K562 (cell line): ENCODE measurements around the gene EVPL. TPM values are rescaled to one million over a fixed set of nuclear protein-coding genes. Genes with fewer than 3 reads are reported as not detected.
"Not testable (repeated sequence)": the region's sequence is repeated elsewhere in the genome, so short reads cannot be mapped to it uniquely, and the experiment has no call there.

Experiments
- ATAC-seq: fragments of 200-7000 bp; cut with Tn5 transposase; 3 replicates; pipeline ENCODE4 v1.9.1; 2020; ENCODE audit warnings: moderate library complexity
- BruUV-seq: library from RNA; stranded (reverse); fragments of 400-500 nt; replicated peaks from 2 replicates; lab custom pipeline; 2021; lab: Mats Ljungman, UMichigan
- CTCF ChIA-PET: fragments of 300-600 bp; formaldehyde crosslinking; extraction: SDS; loops from one replicate; lab custom pipeline; 2021; ENCODE audit warnings: low intra/inter-chr PET ratio; lab: Yijun Ruan, JAX
- POLR2A ChIA-PET: fragments of 300-600, 350-650 bp; sonication (Branson Sonifier 250); formaldehyde crosslinking; extraction: SDS; loops from one replicate; lab custom pipeline; 2021; ENCODE audit warnings: antibody characterized with exemption, inconsistent platforms; lab: Yijun Ruan, JAX
- DNase-seq, 4 experiments: peaks; one replicate each; pipeline versions ENCODE4 v3.0.0 to v3.0.0-alpha.2; 2011 to 2018; ENCODE audit warnings: low spot score in 3 of 4, mixed read lengths in 3 of 4; ENCODE audit errors: extremely low read depth in 1 of 4
- FAIRE-seq: peaks from 2 replicates; lab custom pipeline; 2011; peaks lifted over from hg19 to GRCh38; lab: Jason Lieb, UNC
- H2AFZ ChIP-seq: 2 replicates; pipeline ENCODE4 v1.6.0; 2011; ENCODE audit warnings: low read depth, low read length, control low read depth, inconsistent platforms
- H3K27ac ChIP-seq: fragments of 200-600 bp; 3 replicates; pipeline ENCODE4 v1.8.0; 2011; ENCODE audit warnings: low read depth, mild to moderate bottlenecking, control low read depth, inconsistent platforms, low read length, moderate library complexity, mixed read lengths; ENCODE audit errors: extremely low read depth
- H3K27me3 ChIP-seq, 2 experiments: fragments of 300-600 bp in 1 of 2; 2 replicates in 1 of 2; 3 replicates in 1 of 2; pipeline versions ENCODE4 v1.6.0 to v1.8.0; 2011; ENCODE audit warnings: inconsistent platforms in 2 of 2, low read length in 2 of 2, mild to moderate bottlenecking in 1 of 2, mixed read lengths in 1 of 2, moderate library complexity in 1 of 2; ENCODE audit not compliant: control insufficient read depth in 2 of 2, insufficient read depth in 2 of 2
- H3K36me3 ChIP-seq: fragments of 300-600 bp; 3 replicates; pipeline ENCODE4 v1.8.0; 2011; ENCODE audit warnings: mild to moderate bottlenecking, low read length, inconsistent platforms; ENCODE audit not compliant: control insufficient read depth, insufficient read depth
- H3K4me1 ChIP-seq, 2 experiments: fragments of 200-600 bp in 1 of 2; replicated peaks in 1 of 2; 2 replicates in 1 of 2; 3 replicates in 1 of 2; pipeline versions ENCODE4 v1.5.1 to v1.8.0; 2011; ENCODE audit warnings: inconsistent platforms in 2 of 2, low read length in 2 of 2, mild to moderate bottlenecking in 1 of 2, mixed read lengths in 1 of 2, moderate library complexity in 1 of 2; ENCODE audit not compliant: control insufficient read depth in 2 of 2, insufficient read depth in 2 of 2
- H3K4me2 ChIP-seq: 2 replicates; pipeline ENCODE4 v1.6.1; 2011; ENCODE audit warnings: low read length, control low read depth, inconsistent platforms, mixed read lengths; ENCODE audit not compliant: insufficient read depth
- H3K4me3 ChIP-seq: fragments of 200-600 bp; sonication (generic), shearing (Covaris generic); 2 replicates; pipeline ENCODE4 v1.5.1; 2016; ENCODE audit warnings: control low read depth, inconsistent platforms
- H3K79me2 ChIP-seq: fragments of 200-600 bp; 3 replicates; pipeline ENCODE4 v1.8.0; 2011; ENCODE audit warnings: low read length, inconsistent platforms; ENCODE audit not compliant: control insufficient read depth, insufficient read depth
- H3K9ac ChIP-seq, 2 experiments: 2 replicates each; pipeline versions ENCODE4 v1.6.0 to v1.6.1; 2011; ENCODE audit warnings: low read depth in 2 of 2, low read length in 2 of 2, control low read depth in 1 of 2, inconsistent platforms in 1 of 2, mild to moderate bottlenecking in 1 of 2, mixed read lengths in 1 of 2; ENCODE audit not compliant: insufficient read depth in 1 of 2
- H3K9me1 ChIP-seq: one replicate; pipeline ENCODE4 v1.6.0; 2011; ENCODE audit warnings: inconsistent platforms, mild to moderate bottlenecking, low read length, moderate library complexity; ENCODE audit not compliant: control insufficient read depth, insufficient read depth
- H3K9me3 ChIP-seq: replicated peaks from 2 replicates; pipeline ENCODE4 v1.5.1; 2011; ENCODE audit warnings: low read depth, low read length, inconsistent platforms; ENCODE audit not compliant: control insufficient read depth, insufficient read depth
- H4K20me1 ChIP-seq: replicated peaks from 2 replicates; pipeline ENCODE4 v1.6.1; 2011; ENCODE audit warnings: low read length, inconsistent platforms, mixed read lengths; ENCODE audit not compliant: control insufficient read depth, insufficient read depth
- FOXJ2 ChIP-seq: fragments of 200-800 bp; sonication (Bioruptor generic); IDR thresholded peaks from 2 replicates; pipeline ENCODE4 v1.6.1; 2016; ENCODE audit warnings: missing genetic modification characterization, missing compliant biosample characterization
- GTF2A2 ChIP-seq: IDR thresholded peaks from 2 replicates; pipeline ENCODE4 v1.6.1; 2016; ENCODE audit warnings: mild to moderate bottlenecking, missing genetic modification characterization, missing compliant biosample characterization
- GTF2E2 ChIP-seq: fragments of 200-800 bp; sonication (Bioruptor generic); IDR thresholded peaks from 2 replicates; pipeline ENCODE4 v1.6.1; 2016; ENCODE audit warnings: missing genetic modification characterization, missing compliant biosample characterization
- MTA1 ChIP-seq: fragments of 450-650 bp; IDR thresholded peaks from 2 replicates; pipeline ENCODE4 v1.6.1; 2017; ENCODE audit warnings: borderline replicate concordance
- MYBL2 ChIP-seq, 2 experiments: fragments of 450-650 bp in 1 of 2; sonication (generic) in 1 of 2; formaldehyde crosslinking in 1 of 2; IDR thresholded peaks; 2 replicates each; pipeline versions ENCODE4 v1.6.1 to v1.8.1; 2017 to 2022; ENCODE audit warnings: borderline replicate concordance in 1 of 2, inconsistent platforms in 1 of 2, low read depth in 1 of 2, mild to moderate bottlenecking in 1 of 2, missing genetic modification reagents in 1 of 2, moderate library complexity in 1 of 2
- THRAP3 ChIP-seq: fragments of 450-650 bp; IDR thresholded peaks from 2 replicates; pipeline ENCODE4 v1.6.1; 2016; ENCODE audit warnings: mild to moderate bottlenecking, inconsistent platforms, borderline replicate concordance
- ZNF398 ChIP-seq: fragments of 250-450 bp; sonication (Bioruptor Pico); IDR thresholded peaks from 2 replicates; pipeline ENCODE4 v1.8.0; 2021; ENCODE audit warnings: moderate library complexity, mild to moderate bottlenecking, inconsistent platforms
- ZNF512 ChIP-seq: IDR thresholded peaks from 2 replicates; pipeline ENCODE4 v1.6.1; 2016; ENCODE audit warnings: missing genetic modification characterization, missing compliant biosample characterization
- WGBS: fragments of 100-300 bp; shearing (Covaris generic); methylation state at CpG from one replicate; pipeline ENCODE4 v1.1.6; 2016; ENCODE audit warnings: low coverage, mixed read lengths; ENCODE audit not compliant: insufficient coverage; ENCODE audit errors: missing lambda C conversion rate; 5-methylcytosine and 5-hydroxymethylcytosine counted together
- in situ Hi-C: fragments of 300-500 bp; cut with MboI; formaldehyde crosslinking; loops from 4 replicates; pipeline ENCODE4 v1.15.0; 2018; ENCODE audit warnings: inconsistent platforms, mixed read lengths
- intact Hi-C: fragments of 100-400 bp; cut with micrococcal nuclease; formaldehyde crosslinking; loops from 2 replicates; pipeline ENCODE4 v1.14.2; 2022
- polyA plus RNA-seq, 8 experiments: library from polyadenylated mRNA; depleted of rRNA in 4 of 8; stranded (reverse) in 5 of 8; unstranded in 3 of 8; fragments of >200 nt; fragmentation: Nextera tagmentation in 2 of 8; fragmentation: Illumina TruSeq in 1 of 8; extraction: Ambion mirVana in 2 of 8; extraction: Trizol in 1 of 8; gene quantifications; 2 replicates each; pipeline versions ENCODE4 v1.2.1 to v1.2.3, GENCODE V29; 2011 to 2014; ENCODE audit warnings: inconsistent platforms in 1 of 8, missing spikeins in 1 of 8
- total RNA-seq, 7 experiments: library from RNA; depleted of rRNA in 6 of 7; stranded (reverse); fragments of >200 nt in 6 of 7; fragmentation: Illumina TruSeq in 2 of 7; extraction: Trizol in 2 of 7; gene quantifications; 2 replicates each; pipeline versions ENCODE4 v1.2.1 to v1.2.3, GENCODE V29; 2011 to 2021; ENCODE audit warnings: low replicate concordance in 1 of 7
- TF ChIP-seq, protein P1 (sequence below), 2 experiments: fragments of 150-350 bp in 1 of 2; IDR thresholded peaks; 2 replicates each; pipeline ENCODE4 v1.6.1; 2012 to 2016; ENCODE audit warnings: low read depth in 2 of 2, low read length in 2 of 2, mild to moderate bottlenecking in 1 of 2, moderate library complexity in 1 of 2

Gene EVPL
- total and polyA plus RNA-seq, 9 of the 15 experiments (the other 6 are each of a cell fraction or from before 2014, with no cell fraction given), result 0.08 to 0.18 (median 0.16) TPM; not detected in 5

DNA sequence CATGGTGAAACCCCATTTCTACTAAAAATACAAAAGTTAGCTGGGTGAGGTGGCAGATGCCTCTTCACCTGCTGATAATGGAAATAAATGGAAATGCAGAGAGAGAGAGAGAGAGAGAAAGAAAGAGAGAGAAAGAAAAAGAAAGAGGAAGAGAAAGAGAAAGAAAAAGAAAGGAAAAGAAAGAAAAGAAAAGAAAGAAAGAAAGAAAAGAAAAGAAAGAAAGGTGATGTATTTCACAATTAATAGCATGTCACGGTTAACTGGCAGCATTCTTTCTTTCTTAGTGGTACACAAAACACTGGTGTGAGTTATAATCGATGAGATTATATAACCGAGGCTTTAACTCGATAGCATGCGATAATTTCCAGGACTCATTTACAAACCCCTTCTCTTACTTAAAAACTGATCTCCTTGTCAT is 51.3 kb downstream of the EVPL start (continued):
- TF ChIP-seq MTA1 (peak; percentile 46; the same call in 1 of the 2 replicates), GTF2E2 (no peak), FOXJ2 (tag) (no peak), ZNF512 (tag) (peak; percentile 93), MYBL2 (IDR thresholded peaks at IDR 0.05; ENCODE audit: low read depth) (no peak), MYBL2 (CRISPR knock-in tag; IDR thresholded peaks at IDR 0.05; ENCODE audit: borderline replicate concordance) (no peak), GTF2A2 (no peak), THRAP3 (peak; percentile 87), ZNF398 (CRISPR knock-in tag) (no peak)
- TF ChIP-seq, protein P1, sequence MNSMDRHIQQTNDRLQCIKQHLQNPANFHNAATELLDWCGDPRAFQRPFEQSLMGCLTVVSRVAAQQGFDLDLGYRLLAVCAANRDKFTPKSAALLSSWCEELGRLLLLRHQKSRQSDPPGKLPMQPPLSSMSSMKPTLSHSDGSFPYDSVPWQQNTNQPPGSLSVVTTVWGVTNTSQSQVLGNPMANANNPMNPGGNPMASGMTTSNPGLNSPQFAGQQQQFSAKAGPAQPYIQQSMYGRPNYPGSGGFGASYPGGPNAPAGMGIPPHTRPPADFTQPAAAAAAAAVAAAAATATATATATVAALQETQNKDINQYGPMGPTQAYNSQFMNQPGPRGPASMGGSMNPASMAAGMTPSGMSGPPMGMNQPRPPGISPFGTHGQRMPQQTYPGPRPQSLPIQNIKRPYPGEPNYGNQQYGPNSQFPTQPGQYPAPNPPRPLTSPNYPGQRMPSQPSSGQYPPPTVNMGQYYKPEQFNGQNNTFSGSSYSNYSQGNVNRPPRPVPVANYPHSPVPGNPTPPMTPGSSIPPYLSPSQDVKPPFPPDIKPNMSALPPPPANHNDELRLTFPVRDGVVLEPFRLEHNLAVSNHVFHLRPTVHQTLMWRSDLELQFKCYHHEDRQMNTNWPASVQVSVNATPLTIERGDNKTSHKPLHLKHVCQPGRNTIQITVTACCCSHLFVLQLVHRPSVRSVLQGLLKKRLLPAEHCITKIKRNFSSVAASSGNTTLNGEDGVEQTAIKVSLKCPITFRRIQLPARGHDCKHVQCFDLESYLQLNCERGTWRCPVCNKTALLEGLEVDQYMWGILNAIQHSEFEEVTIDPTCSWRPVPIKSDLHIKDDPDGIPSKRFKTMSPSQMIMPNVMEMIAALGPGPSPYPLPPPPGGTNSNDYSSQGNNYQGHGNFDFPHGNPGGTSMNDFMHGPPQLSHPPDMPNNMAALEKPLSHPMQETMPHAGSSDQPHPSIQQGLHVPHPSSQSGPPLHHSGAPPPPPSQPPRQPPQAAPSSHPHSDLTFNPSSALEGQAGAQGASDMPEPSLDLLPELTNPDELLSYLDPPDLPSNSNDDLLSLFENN (IDR thresholded peaks at IDR 0.05; ENCODE audit: low read depth in 2 of 2, low read length in 2 of 2), result no peak

GRCh38 chr17:75975187-75975586 is 51.9 kb downstream of the EVPL start:
- not testable (repeated sequence) for H3K9ac ChIP-seq

More at GRCh38 chr17:75975187-75975586, 51.9 kb downstream of the EVPL start:
- DNase-seq, POLR2A ChIA-PET, in situ Hi-C loops, H3K9me1 ChIP-seq, H3K4me2 ChIP-seq, H3K9me3 ChIP-seq, H3K27me3 ChIP-seq, BruUV-seq, ATAC-seq, H2AFZ ChIP-seq, H3K4me3 ChIP-seq, H3K27ac ChIP-seq, FAIRE-seq, H4K20me1 ChIP-seq, CTCF ChIA-PET, H3K36me3 ChIP-seq: not testable (repeated sequence)
- intact Hi-C loops, result loop anchor here (5.0 to 10.0 kb wide), 2 partner anchors 33 to 190 kb away; partner anchors contain the start of genes FBF1 and UNK
- WGBS, result 87% methylated on average over 6 of the region's 6 CpGs
- H3K4me1 ChIP-seq, result peaks cover 20 to 24% of the 10 kb centered on the region in 2 experiments
- peaks cover 22% of the 10 kb centered on the region for H3K79me2 ChIP-seq
